Lower leg skin (tissue), 4 donors: ENCODE measurements around the gene GNAS-AS1. TPM values are rescaled to one million over a fixed set of nuclear protein-coding genes. Genes with fewer than 3 reads are reported as not detected.

Experiments
- DNase-seq, 2 donors: peaks; one replicate each; pipeline ENCODE4 v3.0.0-alpha.2; 2019; ENCODE audit warnings: low spot score in 2 of 2
- H3K4me3 ChIP-seq: fragments of 200-600 bp; sonication (generic); 2 replicates; pipeline ENCODE4 v1.5.1; 2017; ENCODE audit warnings: mild to moderate bottlenecking, low read depth; ENCODE audit not compliant: poor library complexity, severe bottlenecking
- CTCF ChIP-seq, 3 donors: fragments of 450-650 bp; IDR thresholded peaks; one replicate each; pipeline ENCODE4 v1.5.1; 2016; ENCODE audit warnings: antibody characterized with exemption in 3 of 3, mild to moderate bottlenecking in 3 of 3, moderate library complexity in 2 of 3
- POLR2A ChIP-seq, 2 donors: fragments of 450-650 bp; IDR thresholded peaks; one replicate each; pipeline ENCODE4 v1.6.1; 2016 to 2017; ENCODE audit warnings: antibody characterized with exemption in 2 of 2, mild to moderate bottlenecking in 1 of 2, moderate library complexity in 1 of 2
- WGBS, 2 donors: methylation state at CpG; one replicate each; pipeline ENCODE4 v1.1.5; 2018; 5-methylcytosine and 5-hydroxymethylcytosine counted together
- intact Hi-C: fragments of 100-400 bp; cut with DNase I; formaldehyde crosslinking; loops from one replicate; pipeline ENCODE4 v1.15.0; 2023; ENCODE audit warnings: low total_unique reads
- total RNA-seq, 4 donors: library from RNA; depleted of rRNA; stranded (reverse); fragments of >200 nt; gene quantifications; one replicate each; pipeline ENCODE4 v1.1.0, GENCODE V29; 2016

The GNAS-AS1 gene
- total RNA-seq, 4 donors from 2014 or later: 0.39 TPM; not detected in 3

GRCh38 chr20:58883241-58883691 lies 32.6 kb upstream of the GNAS-AS1 start:
- DNase-seq: peak in 1 of 2 donors; percentile 42
- no peak overlapping the region for H3K4me3 ChIP-seq
- no peak for TF ChIP-seq CTCF (IDR thresholded peaks at IDR 0.05)
- TF ChIP-seq POLR2A (IDR thresholded peaks at IDR 0.05): no peak
- 66 to 72% methylated on average over 9 of the region's 9 CpGs for WGBS, 2 donors
- intact Hi-C loops: no loop called here

GRCh38 chr20:58882704-58883089 lies 32.0 kb upstream of the GNAS-AS1 start:
- 64 to 74% methylated on average over 5 of the region's 5 CpGs for WGBS, 2 donors
- no peak overlapping the region for H3K4me3 ChIP-seq
- intact Hi-C loops: no loop called here
- TF ChIP-seq CTCF (IDR thresholded peaks at IDR 0.05) (no peak), POLR2A (IDR thresholded peaks at IDR 0.05) (no peak)
- no peak for DNase-seq

- TF ChIP-seq CTCF (IDR thresholded peaks at IDR 0.05) (no peak), POLR2A (IDR thresholded peaks at IDR 0.05) (no peak)
- intact Hi-C loops: no loop called here
- WGBS, 2 donors: 85 to 93% methylated on average over 9 of the region's 9 CpGs
- H3K4me3 ChIP-seq: no peak overlapping the region
- DNase-seq: peak in 1 of 2 donors; percentile 45
Observed at GRCh38 chr20:58880994-58881752, 30.5 kb upstream of the GNAS-AS1 start.

- intact Hi-C loops: no loop called here
- H3K4me3 ChIP-seq: no peak overlapping the region
- no peak for TF ChIP-seq POLR2A (IDR thresholded peaks at IDR 0.05)
- no peak for TF ChIP-seq CTCF (IDR thresholded peaks at IDR 0.05)
- WGBS, 2 donors: 90 to 97% methylated on average over 1 of the region's 1 CpG
- DNase-seq: no peak
Observed at GRCh38 chr20:58880441-58880840, 29.7 kb upstream of the GNAS-AS1 start.

- TF ChIP-seq CTCF (IDR thresholded peaks at IDR 0.05): no peak
- no peak for TF ChIP-seq POLR2A (IDR thresholded peaks at IDR 0.05)
- WGBS, 2 donors: 94 to 97% methylated on average over 4 of the region's 4 CpGs
- no peak overlapping the region for H3K4me3 ChIP-seq
- DNase-seq: no peak
- intact Hi-C loops: no loop called here
Observed at GRCh38 chr20:58878399-58878798, 27.7 kb upstream of the GNAS-AS1 start.

GRCh38 chr20:58877976-58878360 lies 27.3 kb upstream of the GNAS-AS1 start:
- WGBS, 2 donors: 83 to 85% methylated on average over 4 of the region's 4 CpGs
- TF ChIP-seq CTCF (IDR thresholded peaks at IDR 0.05) (no peak), POLR2A (IDR thresholded peaks at IDR 0.05) (no peak)
- intact Hi-C loops: no loop called here
- DNase-seq: peak in 1 of 2 donors; percentile 36
- no peak overlapping the region for H3K4me3 ChIP-seq
